ENCODE data around the gene ANXA1.
"Not testable (repeated sequence)": the region's sequence is repeated elsewhere in the genome, so short reads cannot be mapped to it uniquely, and the experiment has no call there.

ANXA1 gene

GRCh38 chr9:73151653-73152542 lies at the start of gene ANXA1:
TSS of gene ANXA1 (plus strand) at chr9:73151865. CDS start at chr9:73158536, 6,671 bp downstream.
- Mint-ChIP-seq H3K27me3 (no peaks in the 10 kb centered on the region), H3K4me1 (peaks cover 47% of the 10 kb centered on the region), H3K36me3 (ENCODE audit: insufficient read depth) (peaks cover 29% of the 10 kb centered on the region), H3K9me3 (no peaks in the 10 kb centered on the region), H3K4me3 (peak within 1 kb of the TSS; percentile 89), H3K27ac (ENCODE audit: low read depth) (peak within 1 kb of the TSS; percentile 98)
- DNase-seq (ENCODE audit: low spot score in 2 of 2) (peak in 1 of 2 donors; percentile 31), ATAC-seq (replicated peaks; ENCODE audit: extremely low read depth, poor library complexity, severe bottlenecking) (peak; percentile 47)

GRCh38 chr9:73104342-73104741 lies 47.3 kb upstream of the ANXA1 start:
- Mint-ChIP-seq H3K4me3 (no peak overlapping the region), H3K9me3 (no peaks in the 10 kb centered on the region), H3K4me1 (no peaks in the 10 kb centered on the region), H3K27ac (ENCODE audit: low read depth) (no peak overlapping the region), H3K27me3 (no peaks in the 10 kb centered on the region), H3K36me3 (ENCODE audit: insufficient read depth) (no peaks in the 10 kb centered on the region)
- ATAC-seq (replicated peaks; ENCODE audit: extremely low read depth, poor library complexity, severe bottlenecking) (no peak), DNase-seq (ENCODE audit: low spot score in 2 of 2) (no peak)

GRCh38 chr9:73104921-73105320 lies 46.7 kb upstream of the ANXA1 start:
- Mint-ChIP-seq H3K9me3 (no peaks in the 10 kb centered on the region), H3K27me3 (no peaks in the 10 kb centered on the region), H3K4me3 (no peak overlapping the region), H3K27ac (ENCODE audit: low read depth) (no peak overlapping the region), H3K36me3 (ENCODE audit: insufficient read depth) (no peaks in the 10 kb centered on the region), H3K4me1 (no peaks in the 10 kb centered on the region)
- no peak for ATAC-seq (replicated peaks; ENCODE audit: extremely low read depth, poor library complexity, severe bottlenecking)
- no peak for DNase-seq (ENCODE audit: low spot score in 2 of 2)

GRCh38 chr9:73107489-73108069 lies 44.1 kb upstream of the ANXA1 start:
- H3K4me3 Mint-ChIP-seq; H3K9me3 Mint-ChIP-seq; H3K4me1 Mint-ChIP-seq; H3K36me3 Mint-ChIP-seq (ENCODE audit: insufficient read depth); H3K27ac Mint-ChIP-seq (ENCODE audit: low read depth); H3K27me3 Mint-ChIP-seq: not testable (repeated sequence)
- DNase-seq (ENCODE audit: low spot score in 2 of 2) (peak; percentile 31 to 48), ATAC-seq (replicated peaks; ENCODE audit: extremely low read depth, poor library complexity, severe bottlenecking) (peak; percentile 91)

GRCh38 chr9:73114058-73114457 lies 37.6 kb upstream of the ANXA1 start:
- H3K4me3 Mint-ChIP-seq, result no peak overlapping the region
- no peaks in the 10 kb centered on the region for H3K36me3 Mint-ChIP-seq (ENCODE audit: insufficient read depth)
- ATAC-seq (replicated peaks; ENCODE audit: extremely low read depth, poor library complexity, severe bottlenecking) (no peak), DNase-seq (ENCODE audit: low spot score in 2 of 2) (no peak)
- H3K4me1 Mint-ChIP-seq, result peaks cover 13% of the 10 kb centered on the region
- H3K27me3 Mint-ChIP-seq, result no peaks in the 10 kb centered on the region
- no peaks in the 10 kb centered on the region for H3K9me3 Mint-ChIP-seq
- H3K27ac Mint-ChIP-seq (ENCODE audit: low read depth), result no peak overlapping the region

GRCh38 chr9:73114958-73115357 lies 36.7 kb upstream of the ANXA1 start:
- no peak overlapping the region for H3K4me3 Mint-ChIP-seq
- peaks cover 13% of the 10 kb centered on the region for H3K4me1 Mint-ChIP-seq
- ATAC-seq (replicated peaks; ENCODE audit: extremely low read depth, poor library complexity, severe bottlenecking), result no peak
- H3K27ac Mint-ChIP-seq (ENCODE audit: low read depth), result no peak overlapping the region
- H3K27me3 Mint-ChIP-seq, result no peaks in the 10 kb centered on the region
- no peaks in the 10 kb centered on the region for H3K9me3 Mint-ChIP-seq
- DNase-seq (ENCODE audit: low spot score in 2 of 2), result no peak
- no peaks in the 10 kb centered on the region for H3K36me3 Mint-ChIP-seq (ENCODE audit: insufficient read depth)

- H3K27me3 Mint-ChIP-seq, result no peaks in the 10 kb centered on the region
- no peaks in the 10 kb centered on the region for H3K9me3 Mint-ChIP-seq
- H3K4me1 Mint-ChIP-seq, result peaks cover 13% of the 10 kb centered on the region
- ATAC-seq (replicated peaks; ENCODE audit: extremely low read depth, poor library complexity, severe bottlenecking) (no peak), DNase-seq (ENCODE audit: low spot score in 2 of 2) (no peak)
- H3K27ac Mint-ChIP-seq (ENCODE audit: low read depth), result no peak overlapping the region
- no peaks in the 10 kb centered on the region for H3K36me3 Mint-ChIP-seq (ENCODE audit: insufficient read depth)
- H3K4me3 Mint-ChIP-seq, result no peak overlapping the region
These were observed 35.6 kb upstream of the ANXA1 start for GRCh38 chr9:73116031-73116430.

- Mint-ChIP-seq H3K4me3 (no peak overlapping the region), H3K9me3 (no peaks in the 10 kb centered on the region), H3K27ac (ENCODE audit: low read depth) (no peak overlapping the region), H3K27me3 (no peaks in the 10 kb centered on the region), H3K4me1 (peaks cover 13% of the 10 kb centered on the region), H3K36me3 (ENCODE audit: insufficient read depth) (no peaks in the 10 kb centered on the region)
- ATAC-seq (replicated peaks; ENCODE audit: extremely low read depth, poor library complexity, severe bottlenecking), result no peak
- no peak for DNase-seq (ENCODE audit: low spot score in 2 of 2)
These were observed 34.8 kb upstream of the ANXA1 start for GRCh38 chr9:73116880-73117279.

GRCh38 chr9:73118286-73118685 lies 33.4 kb upstream of the ANXA1 start:
- no peak overlapping the region for H3K27ac Mint-ChIP-seq (ENCODE audit: low read depth)
- ATAC-seq (replicated peaks; ENCODE audit: extremely low read depth, poor library complexity, severe bottlenecking), result no peak
- H3K36me3 Mint-ChIP-seq (ENCODE audit: insufficient read depth), result no peaks in the 10 kb centered on the region
- no peak for DNase-seq (ENCODE audit: low spot score in 2 of 2)
- H3K27me3 Mint-ChIP-seq, result no peaks in the 10 kb centered on the region
- no peak overlapping the region for H3K4me3 Mint-ChIP-seq
- H3K9me3 Mint-ChIP-seq, result no peaks in the 10 kb centered on the region
- peaks cover 13% of the 10 kb centered on the region for H3K4me1 Mint-ChIP-seq

- DNase-seq (ENCODE audit: low spot score in 2 of 2) (no peak), ATAC-seq (replicated peaks; ENCODE audit: extremely low read depth, poor library complexity, severe bottlenecking) (no peak)
- Mint-ChIP-seq H3K4me3 (no peak overlapping the region), H3K4me1 (peaks cover 8% of the 10 kb centered on the region), H3K27me3 (no peaks in the 10 kb centered on the region), H3K9me3 (no peaks in the 10 kb centered on the region), H3K36me3 (ENCODE audit: insufficient read depth) (no peaks in the 10 kb centered on the region), H3K27ac (ENCODE audit: low read depth) (no peak overlapping the region)
These were observed 32.6 kb upstream of the ANXA1 start for GRCh38 chr9:73118898-73119554.

GRCh38 chr9:73121375-73121935 lies 30.2 kb upstream of the ANXA1 start:
- Mint-ChIP-seq H3K4me1 (no peaks in the 10 kb centered on the region), H3K27ac (ENCODE audit: low read depth) (no peak overlapping the region), H3K36me3 (ENCODE audit: insufficient read depth) (no peaks in the 10 kb centered on the region), H3K4me3 (no peak overlapping the region), H3K9me3 (no peaks in the 10 kb centered on the region), H3K27me3 (no peaks in the 10 kb centered on the region)
- no peak for DNase-seq (ENCODE audit: low spot score in 2 of 2)
- no peak for ATAC-seq (replicated peaks; ENCODE audit: extremely low read depth, poor library complexity, severe bottlenecking)

GRCh38 chr9:73125651-73126050 lies 26.0 kb upstream of the ANXA1 start:
- Mint-ChIP-seq H3K27me3 (no peaks in the 10 kb centered on the region), H3K4me3 (no peak overlapping the region), H3K9me3 (no peaks in the 10 kb centered on the region), H3K4me1 (peaks cover 13% of the 10 kb centered on the region), H3K27ac (ENCODE audit: low read depth) (no peak overlapping the region), H3K36me3 (ENCODE audit: insufficient read depth) (no peaks in the 10 kb centered on the region)
- no peak for ATAC-seq (replicated peaks; ENCODE audit: extremely low read depth, poor library complexity, severe bottlenecking)
- DNase-seq (ENCODE audit: low spot score in 2 of 2), result no peak

All from central memory CD8-positive, alpha-beta T cell (primary cell).